ENCODE results near the gene CYP2A7.
A peak's percentile ranks its signal among the peaks of the same experiment; 100 is the strongest.

CYP2A7 gene

GRCh38 chr19:40921005-40921897, 39.2 kb upstream of the CYP2A7 start (continued):
- TF ChIP-seq GLIS1 (tag by site-specific recombination; IDR thresholded peaks at IDR 0.05), result peak; percentile 100
- peak; percentile 44; the same call in 1 of the 2 replicates for TF ChIP-seq ZNF707 (tag by site-specific recombination; IDR thresholded peaks at IDR 0.05)
- TF ChIP-seq, protein P1, sequence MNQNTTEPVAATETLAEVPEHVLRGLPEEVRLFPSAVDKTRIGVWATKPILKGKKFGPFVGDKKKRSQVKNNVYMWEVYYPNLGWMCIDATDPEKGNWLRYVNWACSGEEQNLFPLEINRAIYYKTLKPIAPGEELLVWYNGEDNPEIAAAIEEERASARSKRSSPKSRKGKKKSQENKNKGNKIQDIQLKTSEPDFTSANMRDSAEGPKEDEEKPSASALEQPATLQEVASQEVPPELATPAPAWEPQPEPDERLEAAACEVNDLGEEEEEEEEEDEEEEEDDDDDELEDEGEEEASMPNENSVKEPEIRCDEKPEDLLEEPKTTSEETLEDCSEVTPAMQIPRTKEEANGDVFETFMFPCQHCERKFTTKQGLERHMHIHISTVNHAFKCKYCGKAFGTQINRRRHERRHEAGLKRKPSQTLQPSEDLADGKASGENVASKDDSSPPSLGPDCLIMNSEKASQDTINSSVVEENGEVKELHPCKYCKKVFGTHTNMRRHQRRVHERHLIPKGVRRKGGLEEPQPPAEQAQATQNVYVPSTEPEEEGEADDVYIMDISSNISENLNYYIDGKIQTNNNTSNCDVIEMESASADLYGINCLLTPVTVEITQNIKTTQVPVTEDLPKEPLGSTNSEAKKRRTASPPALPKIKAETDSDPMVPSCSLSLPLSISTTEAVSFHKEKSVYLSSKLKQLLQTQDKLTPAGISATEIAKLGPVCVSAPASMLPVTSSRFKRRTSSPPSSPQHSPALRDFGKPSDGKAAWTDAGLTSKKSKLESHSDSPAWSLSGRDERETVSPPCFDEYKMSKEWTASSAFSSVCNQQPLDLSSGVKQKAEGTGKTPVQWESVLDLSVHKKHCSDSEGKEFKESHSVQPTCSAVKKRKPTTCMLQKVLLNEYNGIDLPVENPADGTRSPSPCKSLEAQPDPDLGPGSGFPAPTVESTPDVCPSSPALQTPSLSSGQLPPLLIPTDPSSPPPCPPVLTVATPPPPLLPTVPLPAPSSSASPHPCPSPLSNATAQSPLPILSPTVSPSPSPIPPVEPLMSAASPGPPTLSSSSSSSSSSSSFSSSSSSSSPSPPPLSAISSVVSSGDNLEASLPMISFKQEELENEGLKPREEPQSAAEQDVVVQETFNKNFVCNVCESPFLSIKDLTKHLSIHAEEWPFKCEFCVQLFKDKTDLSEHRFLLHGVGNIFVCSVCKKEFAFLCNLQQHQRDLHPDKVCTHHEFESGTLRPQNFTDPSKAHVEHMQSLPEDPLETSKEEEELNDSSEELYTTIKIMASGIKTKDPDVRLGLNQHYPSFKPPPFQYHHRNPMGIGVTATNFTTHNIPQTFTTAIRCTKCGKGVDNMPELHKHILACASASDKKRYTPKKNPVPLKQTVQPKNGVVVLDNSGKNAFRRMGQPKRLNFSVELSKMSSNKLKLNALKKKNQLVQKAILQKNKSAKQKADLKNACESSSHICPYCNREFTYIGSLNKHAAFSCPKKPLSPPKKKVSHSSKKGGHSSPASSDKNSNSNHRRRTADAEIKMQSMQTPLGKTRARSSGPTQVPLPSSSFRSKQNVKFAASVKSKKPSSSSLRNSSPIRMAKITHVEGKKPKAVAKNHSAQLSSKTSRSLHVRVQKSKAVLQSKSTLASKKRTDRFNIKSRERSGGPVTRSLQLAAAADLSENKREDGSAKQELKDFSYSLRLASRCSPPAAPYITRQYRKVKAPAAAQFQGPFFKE (tag by site-specific recombination; IDR thresholded peaks at IDR 0.05; ENCODE audit: borderline replicate concordance), result no peak
- TF ChIP-seq ZFP3 (tag by site-specific recombination; IDR thresholded peaks at IDR 0.05; ENCODE audit: low read depth), result peak; percentile 56; the same call in 1 of the 2 replicates
- peak; percentile 99 for TF ChIP-seq ZNF645 (tag by site-specific recombination; IDR thresholded peaks at IDR 0.05)
- no peak for TF ChIP-seq ELK4 (IDR thresholded peaks at IDR 0.05; ENCODE audit: borderline replicate concordance, low read depth, low read length)
- peak; percentile 87 for TF ChIP-seq ZNF146 (tag by site-specific recombination; IDR thresholded peaks at IDR 0.05)
- TF ChIP-seq TCF7L2 (IDR thresholded peaks at IDR 0.05; ENCODE audit: borderline replicate concordance, low read depth, low read length), result peak; percentile 82; the same call in 1 of the 2 replicates
- no peak for TF ChIP-seq ZNF777 (tag by site-specific recombination; IDR thresholded peaks at IDR 0.05; ENCODE audit: borderline replicate concordance)
- no peak for TF ChIP-seq ZNF138 (tag by site-specific recombination; IDR thresholded peaks at IDR 0.05; ENCODE audit: borderline replicate concordance)
- TF ChIP-seq, protein P2, sequence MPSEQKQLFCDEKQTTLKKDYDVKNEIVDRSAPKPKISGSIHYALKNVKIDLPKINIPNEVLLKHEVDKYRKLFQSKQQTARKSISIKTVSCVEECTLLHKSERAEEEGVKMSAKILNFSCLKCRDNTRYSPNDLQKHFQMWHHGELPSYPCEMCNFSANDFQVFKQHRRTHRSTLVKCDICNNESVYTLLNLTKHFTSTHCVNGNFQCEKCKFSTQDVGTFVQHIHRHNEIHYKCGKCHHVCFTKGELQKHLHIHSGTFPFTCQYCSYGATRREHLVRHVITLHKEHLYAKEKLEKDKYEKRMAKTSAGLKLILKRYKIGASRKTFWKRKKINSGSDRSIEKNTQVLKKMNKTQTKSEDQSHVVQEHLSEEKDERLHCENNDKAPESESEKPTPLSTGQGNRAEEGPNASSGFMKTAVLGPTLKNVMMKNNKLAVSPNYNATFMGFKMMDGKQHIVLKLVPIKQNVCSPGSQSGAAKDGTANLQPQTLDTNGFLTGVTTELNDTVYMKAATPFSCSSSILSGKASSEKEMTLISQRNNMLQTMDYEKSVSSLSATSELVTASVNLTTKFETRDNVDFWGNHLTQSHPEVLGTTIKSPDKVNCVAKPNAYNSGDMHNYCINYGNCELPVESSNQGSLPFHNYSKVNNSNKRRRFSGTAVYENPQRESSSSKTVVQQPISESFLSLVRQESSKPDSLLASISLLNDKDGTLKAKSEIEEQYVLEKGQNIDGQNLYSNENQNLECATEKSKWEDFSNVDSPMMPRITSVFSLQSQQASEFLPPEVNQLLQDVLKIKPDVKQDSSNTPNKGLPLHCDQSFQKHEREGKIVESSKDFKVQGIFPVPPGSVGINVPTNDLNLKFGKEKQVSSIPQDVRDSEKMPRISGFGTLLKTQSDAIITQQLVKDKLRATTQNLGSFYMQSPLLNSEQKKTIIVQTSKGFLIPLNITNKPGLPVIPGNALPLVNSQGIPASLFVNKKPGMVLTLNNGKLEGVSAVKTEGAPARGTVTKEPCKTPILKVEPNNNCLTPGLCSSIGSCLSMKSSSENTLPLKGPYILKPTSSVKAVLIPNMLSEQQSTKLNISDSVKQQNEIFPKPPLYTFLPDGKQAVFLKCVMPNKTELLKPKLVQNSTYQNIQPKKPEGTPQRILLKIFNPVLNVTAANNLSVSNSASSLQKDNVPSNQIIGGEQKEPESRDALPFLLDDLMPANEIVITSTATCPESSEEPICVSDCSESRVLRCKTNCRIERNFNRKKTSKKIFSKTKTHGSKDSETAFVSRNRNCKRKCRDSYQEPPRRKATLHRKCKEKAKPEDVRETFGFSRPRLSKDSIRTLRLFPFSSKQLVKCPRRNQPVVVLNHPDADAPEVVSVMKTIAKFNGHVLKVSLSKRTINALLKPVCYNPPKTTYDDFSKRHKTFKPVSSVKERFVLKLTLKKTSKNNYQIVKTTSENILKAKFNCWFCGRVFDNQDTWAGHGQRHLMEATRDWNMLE (tag by site-specific recombination; conservative IDR thresholded peaks at IDR 0.05; ENCODE audit: low read depth), result peak; percentile 61
- TF ChIP-seq, protein P3, sequence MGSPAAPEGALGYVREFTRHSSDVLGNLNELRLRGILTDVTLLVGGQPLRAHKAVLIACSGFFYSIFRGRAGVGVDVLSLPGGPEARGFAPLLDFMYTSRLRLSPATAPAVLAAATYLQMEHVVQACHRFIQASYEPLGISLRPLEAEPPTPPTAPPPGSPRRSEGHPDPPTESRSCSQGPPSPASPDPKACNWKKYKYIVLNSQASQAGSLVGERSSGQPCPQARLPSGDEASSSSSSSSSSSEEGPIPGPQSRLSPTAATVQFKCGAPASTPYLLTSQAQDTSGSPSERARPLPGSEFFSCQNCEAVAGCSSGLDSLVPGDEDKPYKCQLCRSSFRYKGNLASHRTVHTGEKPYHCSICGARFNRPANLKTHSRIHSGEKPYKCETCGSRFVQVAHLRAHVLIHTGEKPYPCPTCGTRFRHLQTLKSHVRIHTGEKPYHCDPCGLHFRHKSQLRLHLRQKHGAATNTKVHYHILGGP (tag by site-specific recombination; IDR thresholded peaks at IDR 0.05), result peak; percentile 63; the same call in 1 of the 2 replicates
- peak; percentile 96 for TF ChIP-seq ZSCAN30 (tag by site-specific recombination; IDR thresholded peaks at IDR 0.05)
- TF ChIP-seq KLF7 (tag by site-specific recombination; IDR thresholded peaks at IDR 0.05; ENCODE audit: borderline replicate concordance), result peak; percentile 97
- TF ChIP-seq ZNF624 (tag by site-specific recombination; IDR thresholded peaks at IDR 0.05), result 0 out of 2 replicates have a peak, but pooled peaks have one; percentile 75
- TF ChIP-seq, protein P4, sequence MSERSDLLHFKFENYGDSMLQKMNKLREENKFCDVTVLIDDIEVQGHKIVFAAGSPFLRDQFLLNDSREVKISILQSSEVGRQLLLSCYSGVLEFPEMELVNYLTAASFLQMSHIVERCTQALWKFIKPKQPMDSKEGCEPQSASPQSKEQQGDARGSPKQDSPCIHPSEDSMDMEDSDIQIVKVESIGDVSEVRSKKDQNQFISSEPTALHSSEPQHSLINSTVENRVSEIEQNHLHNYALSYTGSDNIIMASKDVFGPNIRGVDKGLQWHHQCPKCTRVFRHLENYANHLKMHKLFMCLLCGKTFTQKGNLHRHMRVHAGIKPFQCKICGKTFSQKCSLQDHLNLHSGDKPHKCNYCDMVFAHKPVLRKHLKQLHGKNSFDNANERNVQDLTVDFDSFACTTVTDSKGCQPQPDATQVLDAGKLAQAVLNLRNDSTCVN (tag by site-specific recombination; optimal IDR thresholded peaks at IDR 0.05), result peak; percentile 18
- no peak for TF ChIP-seq ZNF654 (tag by site-specific recombination; IDR thresholded peaks at IDR 0.05; ENCODE audit: low read depth)
- TF ChIP-seq ZNF121 (tag by site-specific recombination; IDR thresholded peaks at IDR 0.05), result peak; percentile 74; the same call in 1 of the 2 replicates
- TF ChIP-seq MZF1 (tag by site-specific recombination; IDR thresholded peaks at IDR 0.05; ENCODE audit: borderline replicate concordance), result peak; percentile 99
- no peak for TF ChIP-seq ZNF426 (tag by site-specific recombination; IDR thresholded peaks at IDR 0.05)
- no peak for TF ChIP-seq ZNF132 (tag by site-specific recombination; IDR thresholded peaks at IDR 0.05; ENCODE audit: borderline replicate concordance)
